C4-2B (cell line): ENCODE results near the gene GPBP1.

ENCODE experiments used
- H3K27ac ChIP-seq: fragments of 450-650 bp; 2 replicates; pipeline ENCODE4 v1.5.1; 2017
- CTCF ChIP-seq: fragments of 450-650 bp; conservative IDR thresholded peaks from 2 replicates; pipeline ENCODE4 v1.5.1; 2017; ENCODE audit warnings: mild to moderate bottlenecking
- ZFX ChIP-seq: fragments of 450-650 bp; IDR thresholded peaks from 2 replicates; pipeline ENCODE4 v1.6.1; 2017

Gene GPBP1

GRCh38 chr5:57209316-57210040 lies 35.6 kb downstream of the GPBP1 start:
- TF ChIP-seq ZFX (no peak), CTCF (no peak)
- no peak overlapping the region for H3K27ac ChIP-seq

GRCh38 chr5:57210633-57211032 lies 36.8 kb downstream of the GPBP1 start:
- no peak overlapping the region for H3K27ac ChIP-seq
- TF ChIP-seq CTCF (no peak), ZFX (no peak)

GRCh38 chr5:57211039-57211438 lies 37.2 kb downstream of the GPBP1 start:
- TF ChIP-seq CTCF (no peak), ZFX (no peak)
- H3K27ac ChIP-seq = no peak overlapping the region

- H3K27ac ChIP-seq = no peak overlapping the region
- TF ChIP-seq ZFX (no peak), CTCF (no peak)
These were observed 41.9 kb downstream of the GPBP1 start for GRCh38 chr5:57215629-57216195.

GRCh38 chr5:57216714-57217113 lies 42.9 kb downstream of the GPBP1 start:
- H3K27ac ChIP-seq = no peak overlapping the region
- TF ChIP-seq ZFX (no peak), CTCF (no peak)

GRCh38 chr5:57219386-57219785 lies 45.5 kb downstream of the GPBP1 start:
- TF ChIP-seq CTCF = no peak
- TF ChIP-seq ZFX = no peak
- no peak overlapping the region for H3K27ac ChIP-seq

- no peak overlapping the region for H3K27ac ChIP-seq
- TF ChIP-seq CTCF (peak; percentile 93), ZFX (no peak)
These were observed 47.2 kb downstream of the GPBP1 start for GRCh38 chr5:57221049-57221568.
